NCI-H2171 treated with DMSO at 0.1 percent for 48 hours (cell line): Measurements from ENCODE around the gene RAB15.
"Not testable (repeated sequence)": the region's sequence is repeated elsewhere in the genome, so short reads cannot be mapped to it uniquely, and the experiment has no call there.

Experiments used
- DNase-seq: peaks from one replicate; lab custom pipeline; 2025; lab: John Stamatoyannopoulos, UW

Gene RAB15

GRCh38 chr14:64937821-64938193 is 34.3 kb downstream of the RAB15 start:
- DNase-seq: peak; percentile 61

DNA sequence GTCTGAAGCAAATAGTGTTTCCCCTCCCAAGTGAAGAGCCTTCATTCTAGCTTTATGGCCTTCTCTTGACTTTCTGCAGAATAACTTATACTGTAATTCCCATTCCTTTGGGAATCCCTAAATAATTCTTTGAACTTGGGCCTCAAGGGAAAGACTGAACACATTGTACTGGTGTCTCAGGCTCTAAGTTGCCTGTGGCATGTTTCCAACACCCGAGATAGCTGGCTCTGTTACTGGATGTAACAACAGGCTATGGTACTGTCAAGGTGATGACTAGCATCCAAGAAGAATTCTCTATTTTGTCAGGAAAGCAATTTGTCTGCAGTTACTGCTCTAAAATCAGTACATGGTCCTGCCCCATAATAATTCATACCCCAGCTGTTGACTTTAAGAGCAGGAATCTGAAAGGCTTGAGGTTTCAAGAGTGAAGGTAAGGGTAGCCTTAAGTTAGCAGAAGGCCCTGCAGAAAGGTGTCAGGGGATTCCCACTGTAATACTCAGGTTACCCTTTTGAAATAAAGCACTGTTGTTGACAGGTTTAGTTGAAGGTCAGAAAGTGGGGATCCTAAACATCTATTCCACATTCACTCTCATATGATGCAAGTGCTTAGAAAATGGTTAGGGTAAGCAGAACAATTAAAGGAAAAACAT is 34.8 kb downstream of the RAB15 start:
- peak; percentile 61 for DNase-seq

DNA sequence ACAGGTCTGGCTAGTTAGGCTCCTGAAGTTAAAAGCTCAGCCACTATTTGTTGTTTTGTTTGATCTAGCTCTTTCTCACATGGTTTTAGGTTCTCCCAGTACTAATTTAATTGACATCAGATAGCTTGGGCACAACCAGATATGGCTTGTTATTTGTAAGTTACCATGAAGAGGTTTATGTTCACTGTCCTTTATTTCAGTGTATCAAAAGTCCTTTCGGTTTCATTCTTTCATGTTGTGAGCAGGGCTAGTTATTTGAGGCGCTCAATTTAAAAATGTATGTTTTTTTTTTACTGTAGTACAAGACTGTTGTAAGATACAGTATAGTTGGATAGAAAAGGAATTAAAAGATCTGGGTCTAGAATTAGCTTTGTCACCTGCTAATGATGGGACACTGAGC is 36.6 kb downstream of the RAB15 start:
- DNase-seq: peak; percentile 25

GRCh38 chr14:64934338-64934929 is 37.7 kb downstream of the RAB15 start:
- DNase-seq: peak; percentile 64

DNA sequence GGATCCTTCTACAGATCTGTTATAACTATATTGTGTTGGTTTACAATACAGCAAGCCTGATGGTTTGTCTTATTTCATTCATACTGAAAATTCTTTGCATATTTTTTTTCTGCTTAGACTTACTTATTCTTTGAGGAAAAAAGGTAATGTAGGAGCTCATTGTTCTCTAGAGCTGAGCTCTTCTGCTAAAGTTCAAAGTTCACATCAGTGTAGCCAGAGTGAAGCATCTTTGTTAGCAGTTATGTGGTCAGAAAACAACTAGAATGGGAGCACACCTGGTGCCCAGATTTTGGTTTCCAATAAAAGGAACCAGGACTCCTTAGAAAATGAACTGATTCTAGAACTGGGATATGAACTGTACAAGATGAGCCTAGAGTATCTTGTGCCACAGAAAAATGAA is 39.9 kb downstream of the RAB15 start:
- DNase-seq: no peak

DNA sequence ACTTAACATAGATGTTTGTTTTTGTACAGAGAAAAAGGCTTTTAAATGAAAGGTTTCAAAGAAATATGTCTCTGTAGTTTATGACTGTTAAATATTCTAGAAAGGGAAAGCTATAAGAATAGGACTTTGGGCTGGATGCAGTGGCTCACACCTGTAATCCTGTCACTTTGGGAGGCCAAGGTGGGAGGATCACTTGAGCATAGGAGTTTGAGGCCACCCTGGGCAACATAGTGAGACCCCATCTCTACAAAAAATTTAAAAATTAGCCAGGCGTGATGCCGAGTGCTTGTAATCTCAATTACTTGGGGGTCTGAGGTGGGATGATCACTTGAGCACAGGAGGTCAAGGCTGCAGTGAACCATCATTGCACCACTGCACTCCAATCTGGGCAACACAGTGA is 41.0 kb downstream of the RAB15 start:
- DNase-seq: no peak

GRCh38 chr14:64930085-64930843 is 41.9 kb downstream of the RAB15 start:
- no peak for DNase-seq

GRCh38 chr14:64929014-64929359 is 43.1 kb downstream of the RAB15 start:
- no peak for DNase-seq

DNA sequence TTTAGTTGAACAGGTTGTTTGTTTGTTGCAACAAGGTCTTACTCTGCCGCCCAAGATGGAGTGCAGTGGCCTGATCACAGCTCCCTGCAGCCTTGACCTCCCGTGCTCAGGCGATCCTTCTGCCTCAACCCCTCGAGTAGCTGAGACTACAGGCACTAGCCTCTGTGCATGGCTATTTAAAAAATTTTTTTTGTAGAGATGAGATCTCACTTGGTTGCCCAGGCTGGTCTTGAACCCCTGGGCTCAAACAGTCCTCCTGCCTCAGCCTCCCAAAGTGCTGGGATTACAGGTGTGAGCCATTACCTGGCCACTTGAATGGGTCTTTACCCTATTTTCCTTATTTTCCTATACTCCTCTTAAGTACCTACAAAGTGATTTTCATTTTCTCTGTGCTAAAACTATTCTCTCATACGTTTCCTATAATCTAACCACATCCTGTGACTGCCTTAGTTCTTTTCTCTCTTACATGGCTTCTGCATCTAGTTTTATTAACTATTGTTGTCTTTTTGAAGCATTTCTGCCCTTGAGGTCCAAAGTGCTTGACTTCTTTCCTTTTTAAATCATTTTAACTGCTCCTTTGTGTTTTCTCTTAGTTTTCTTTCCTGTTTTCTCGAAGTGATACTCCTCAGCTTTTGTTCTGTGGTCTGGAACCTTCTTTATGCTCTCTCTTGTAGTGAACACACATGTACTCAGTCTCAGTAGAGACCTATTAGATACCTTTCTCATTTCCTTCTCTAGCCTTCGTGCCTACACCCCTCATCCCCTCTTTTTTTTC is 43.7 kb downstream of the RAB15 start:
- no peak for DNase-seq

GRCh38 chr14:64927031-64927430 is 45.1 kb downstream of the RAB15 start:
- no peak for DNase-seq

- no peak for DNase-seq
These were observed 45.6 kb downstream of the RAB15 start for GRCh38 chr14:64926398-64926995.

- no peak for DNase-seq
These were observed 49.1 kb downstream of the RAB15 start for GRCh38 chr14:64923015-64923414.

DNA sequence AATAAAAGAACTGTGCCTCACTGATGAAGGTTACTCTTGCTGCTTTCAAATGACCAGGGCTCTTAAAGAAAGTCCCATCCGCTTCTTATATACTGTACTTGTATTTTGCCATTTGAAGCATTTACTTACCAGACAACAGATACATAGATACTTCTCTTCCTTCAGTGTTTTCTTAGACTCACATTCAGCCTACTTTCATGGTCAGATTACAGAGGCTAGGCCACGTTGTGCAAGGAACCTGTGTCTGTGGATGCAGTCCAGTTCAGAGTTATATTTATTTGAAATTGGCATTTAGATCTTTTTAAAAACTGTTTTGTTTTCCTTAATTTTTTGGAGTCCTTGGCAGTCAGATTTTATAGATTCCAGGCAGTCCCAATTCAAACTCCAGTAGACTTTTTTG is 51.7 kb downstream of the RAB15 start:
- DNase-seq: no peak

DNA sequence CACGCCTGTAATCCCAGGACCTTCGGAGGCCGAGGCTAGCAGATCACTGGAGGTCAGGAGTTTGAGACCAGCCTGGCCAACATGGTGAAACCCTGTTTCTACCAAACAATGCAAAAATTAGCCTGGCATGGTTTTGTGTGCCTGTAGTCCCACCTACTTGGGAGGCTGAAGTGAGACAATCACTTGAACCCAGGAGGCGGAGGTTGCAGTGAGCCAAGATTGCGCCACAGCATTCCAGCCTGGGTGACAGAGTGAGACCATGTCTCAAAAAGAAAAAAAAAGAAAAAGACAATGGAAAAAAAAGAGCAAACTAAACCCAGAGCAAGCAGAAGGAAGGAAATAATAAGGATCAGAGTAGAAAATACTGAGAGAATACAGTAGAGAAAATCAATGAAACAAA is 52.5 kb downstream of the RAB15 start:
- DNase-seq: no peak

DNA sequence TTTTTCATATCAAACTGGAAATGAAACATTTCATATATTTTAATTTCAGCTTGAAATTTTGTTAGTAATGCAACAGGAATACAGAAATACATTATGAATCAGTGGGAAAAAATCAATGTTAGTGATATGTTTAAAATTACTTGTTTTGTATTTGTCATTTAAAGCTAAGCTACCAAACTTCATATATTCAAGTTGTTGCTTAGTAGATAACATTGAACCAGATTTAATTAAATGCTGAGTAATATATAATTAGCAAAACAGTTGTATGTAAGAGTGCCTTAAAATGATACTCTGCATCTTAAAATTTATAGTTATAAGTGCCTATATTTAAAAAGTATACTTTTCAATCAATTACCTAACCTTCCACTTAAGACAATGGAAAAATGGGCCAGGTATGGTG is 52.9 kb downstream of the RAB15 start:
- DNase-seq: no peak

GRCh38 chr14:64918216-64918615 is 53.9 kb downstream of the RAB15 start:
- DNase-seq: no peak

GRCh38 chr14:64915797-64916196 is 56.3 kb downstream of the RAB15 start:
- DNase-seq: no peak

DNA sequence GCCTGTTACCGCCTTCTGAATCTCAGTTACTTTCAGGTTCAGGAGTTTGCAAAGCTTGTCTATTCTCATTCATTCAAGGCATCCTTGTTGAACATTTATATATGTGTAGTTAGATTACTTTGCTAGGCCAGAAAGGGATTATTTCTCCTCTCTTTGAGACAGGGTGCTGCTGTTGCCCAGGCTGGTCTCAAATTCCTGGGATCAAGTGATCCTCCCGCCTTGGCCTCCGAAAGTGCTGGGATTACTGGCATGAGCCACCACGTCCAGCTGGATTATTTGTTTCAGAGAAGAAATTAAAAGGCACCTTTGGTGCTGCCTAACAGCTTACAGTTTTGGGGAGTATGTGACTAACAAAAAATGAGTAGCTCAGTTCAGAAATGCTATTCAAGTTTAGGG is 57.1 kb downstream of the RAB15 start:
- DNase-seq: no peak

GRCh38 chr14:64914237-64915028 is 57.7 kb downstream of the RAB15 start, which contains the start of gene CHURC1:
TSS of gene CHURC1 (plus strand) at chr14:64914455. CDS start at chr14:64914496, 41 bp downstream.
- peak; percentile 100 for DNase-seq

GRCh38 chr14:64913477-64913876 is 58.7 kb downstream of the RAB15 start:
- not testable (repeated sequence) for DNase-seq

- DNase-seq: no peak
These were observed 59.9 kb downstream of the RAB15 start for GRCh38 chr14:64912261-64912660.
